GM23248 (cell line): ENCODE data around the gene FECH.

Source experiments
- EZH2 ChIP-seq: fragments of 200-600 bp; sonication (generic); IDR thresholded peaks from 2 replicates; pipeline ENCODE4 v1.6.1; 2018; ENCODE audit warnings: antibody characterized with exemption, mild to moderate bottlenecking; ENCODE audit not compliant: insufficient read depth, poor library complexity, severe bottlenecking
- EZH2phosphoT487 ChIP-seq: fragments of 200-600 bp; sonication (generic); IDR thresholded peaks from 2 replicates; pipeline ENCODE4 v1.6.1; 2018; ENCODE audit warnings: antibody characterized with exemption, moderate library complexity, mild to moderate bottlenecking, low read depth; ENCODE audit not compliant: insufficient read depth

DNA sequence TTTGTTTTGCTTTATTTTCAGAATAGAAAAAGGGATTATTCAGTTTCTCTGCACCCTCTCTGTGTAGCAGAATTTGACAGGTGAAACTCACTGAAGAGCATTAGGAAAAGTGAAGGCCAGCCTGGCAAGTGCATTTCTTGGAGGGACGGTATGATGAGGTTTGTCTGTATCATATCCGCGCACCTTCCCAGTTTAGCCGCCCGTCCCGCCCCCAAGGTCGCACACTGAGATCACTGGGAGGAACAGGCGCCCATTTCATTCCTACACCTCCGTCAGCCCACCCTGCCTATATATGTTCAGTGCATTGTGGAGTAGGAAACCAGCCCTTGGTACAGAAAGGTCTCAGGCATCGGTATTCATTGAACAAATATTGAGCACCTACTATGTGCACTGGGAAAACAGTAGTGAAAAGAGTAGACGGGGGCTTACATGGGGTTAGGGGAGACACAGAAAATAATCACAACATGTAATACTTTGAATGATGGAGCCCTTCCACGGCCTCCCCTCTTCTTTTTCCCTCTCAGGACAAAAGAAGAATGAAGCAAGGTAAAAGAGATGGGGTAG lies 678 bp upstream of the FECH start:
- TF ChIP-seq EZH2 = no peak
- TF ChIP-seq EZH2phosphoT487 = no peak
